T-helper 2 cell treated with Interferon-gamma antibody and Interleukin-4, amounts not matched to agents 5 μg/mL and 100 μg/mL, for 36 hours (primary cell): ENCODE measurements around the gene NTHL1.
A peak's percentile ranks its signal among the peaks of the same experiment; 100 is the strongest.

Experiments
- DNase-seq: peaks from one replicate; pipeline ENCODE4 v3.0.0; 2021; ENCODE audit warnings: low spot score
- H3K27ac Mint-ChIP-seq: one replicate; pipeline ENCODE4 v1.8.0; 2021; ENCODE audit warnings: mild to moderate bottlenecking, mixed read lengths
- H3K27me3 Mint-ChIP-seq: one replicate; pipeline ENCODE4 v1.8.0; 2021; ENCODE audit warnings: low read depth, mixed read lengths
- H3K36me3 Mint-ChIP-seq: one replicate; pipeline ENCODE4 v1.8.0; 2021; ENCODE audit warnings: low read depth, mixed read lengths
- H3K4me1 Mint-ChIP-seq: one replicate; pipeline ENCODE4 v1.8.0; 2021; ENCODE audit warnings: low read depth, mixed read lengths
- H3K4me3 Mint-ChIP-seq: one replicate; pipeline ENCODE4 v1.8.0; 2022; ENCODE audit warnings: mild to moderate bottlenecking, moderate library complexity, mixed read lengths
- H3K9me3 Mint-ChIP-seq: one replicate; pipeline ENCODE4 v1.8.0; 2021; ENCODE audit warnings: mixed read lengths

NTHL1 gene

GRCh38 chr16:2046893-2047329 is 723 bp downstream of the NTHL1 start:
- peak overlapping the region; percentile 95 for H3K4me3 Mint-ChIP-seq
- H3K27ac Mint-ChIP-seq, result peak overlapping the region; percentile 82
- no peak for DNase-seq
- no peaks in the 10 kb centered on the region for H3K36me3 Mint-ChIP-seq
- no peaks in the 10 kb centered on the region for H3K9me3 Mint-ChIP-seq
- peaks cover 10% of the 10 kb centered on the region for H3K4me1 Mint-ChIP-seq
- H3K27me3 Mint-ChIP-seq, result no peaks in the 10 kb centered on the region

- H3K36me3 Mint-ChIP-seq, result no peaks in the 10 kb centered on the region
- no peaks in the 10 kb centered on the region for H3K9me3 Mint-ChIP-seq
Observed at GRCh38 chr16:2045965-2046892, 1.4 kb downstream of the NTHL1 start.

GRCh38 chr16:2044541-2044940 is 3.1 kb downstream of the NTHL1 start:
- no peaks in the 10 kb centered on the region for H3K27me3 Mint-ChIP-seq
- no peak overlapping the region for H3K27ac Mint-ChIP-seq
- peaks cover 10% of the 10 kb centered on the region for H3K4me1 Mint-ChIP-seq

More at GRCh38 chr16:2045965-2046892, 1.4 kb downstream of the NTHL1 start:
- H3K4me3 Mint-ChIP-seq, result peak overlapping the region; percentile 95
- H3K27me3 Mint-ChIP-seq, result no peaks in the 10 kb centered on the region
- peak overlapping the region; percentile 82 for H3K27ac Mint-ChIP-seq
- H3K4me1 Mint-ChIP-seq, result peaks cover 10% of the 10 kb centered on the region
- no peak for DNase-seq

DNA sequence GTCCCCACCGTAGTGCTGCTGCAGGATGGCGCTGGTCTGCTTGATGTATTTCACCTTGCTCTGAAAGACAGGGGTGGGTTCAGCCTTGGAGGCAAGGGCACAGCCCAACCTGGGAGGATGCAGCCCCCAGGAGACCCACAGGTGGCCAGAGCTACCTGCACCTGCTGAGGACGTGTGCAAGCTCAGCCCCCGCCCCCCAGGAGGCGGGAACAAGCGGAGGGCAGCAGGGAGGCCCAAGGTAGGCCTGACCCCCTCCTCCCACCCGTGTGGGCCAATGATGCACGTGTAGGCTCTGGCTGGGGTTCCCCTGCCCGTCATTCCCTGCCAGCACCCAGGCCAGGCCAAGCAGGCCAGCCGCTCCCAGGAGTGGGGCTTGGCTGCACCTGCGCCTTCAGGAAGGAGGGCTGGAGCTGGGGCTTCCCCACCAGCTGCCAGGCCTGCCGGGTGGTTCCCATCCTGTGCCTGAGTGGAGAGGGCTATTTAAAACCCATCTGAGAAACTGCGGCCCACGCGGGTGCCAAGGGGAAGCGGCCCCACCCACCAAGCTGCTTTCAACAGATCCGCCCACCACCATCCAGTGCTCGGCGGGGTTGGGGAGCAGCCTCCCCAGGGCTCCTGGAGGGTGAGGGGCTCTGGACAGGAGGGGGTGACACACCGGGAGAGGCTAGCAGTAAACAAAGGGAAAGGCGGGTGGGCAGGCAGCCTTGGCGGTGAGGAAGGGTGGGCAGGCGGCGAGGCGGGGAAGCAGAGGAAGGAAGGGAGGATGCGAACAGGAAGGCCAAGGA is 3.8 kb downstream of the NTHL1 start:
- Mint-ChIP-seq H3K27ac (no peak overlapping the region), H3K27me3 (no peaks in the 10 kb centered on the region), H3K36me3 (no peaks in the 10 kb centered on the region), H3K9me3 (no peaks in the 10 kb centered on the region), H3K4me3 (no peak overlapping the region), H3K4me1 (peaks cover 10% of the 10 kb centered on the region)
- no peak for DNase-seq

More at GRCh38 chr16:2044541-2044940, 3.1 kb downstream of the NTHL1 start:
- Mint-ChIP-seq H3K36me3 (no peaks in the 10 kb centered on the region), H3K4me3 (no peak overlapping the region), H3K9me3 (no peaks in the 10 kb centered on the region)
- DNase-seq, result no peak

- no peaks in the 10 kb centered on the region for H3K9me3 Mint-ChIP-seq
- H3K36me3 Mint-ChIP-seq, result no peaks in the 10 kb centered on the region
- DNase-seq, result no peak
- H3K4me1 Mint-ChIP-seq, result peaks cover 5% of the 10 kb centered on the region
- H3K27me3 Mint-ChIP-seq, result no peaks in the 10 kb centered on the region
- no peak overlapping the region for H3K4me3 Mint-ChIP-seq
- H3K27ac Mint-ChIP-seq, result no peak overlapping the region
Observed at GRCh38 chr16:2042986-2043666, 4.5 kb downstream of the NTHL1 start.

DNA sequence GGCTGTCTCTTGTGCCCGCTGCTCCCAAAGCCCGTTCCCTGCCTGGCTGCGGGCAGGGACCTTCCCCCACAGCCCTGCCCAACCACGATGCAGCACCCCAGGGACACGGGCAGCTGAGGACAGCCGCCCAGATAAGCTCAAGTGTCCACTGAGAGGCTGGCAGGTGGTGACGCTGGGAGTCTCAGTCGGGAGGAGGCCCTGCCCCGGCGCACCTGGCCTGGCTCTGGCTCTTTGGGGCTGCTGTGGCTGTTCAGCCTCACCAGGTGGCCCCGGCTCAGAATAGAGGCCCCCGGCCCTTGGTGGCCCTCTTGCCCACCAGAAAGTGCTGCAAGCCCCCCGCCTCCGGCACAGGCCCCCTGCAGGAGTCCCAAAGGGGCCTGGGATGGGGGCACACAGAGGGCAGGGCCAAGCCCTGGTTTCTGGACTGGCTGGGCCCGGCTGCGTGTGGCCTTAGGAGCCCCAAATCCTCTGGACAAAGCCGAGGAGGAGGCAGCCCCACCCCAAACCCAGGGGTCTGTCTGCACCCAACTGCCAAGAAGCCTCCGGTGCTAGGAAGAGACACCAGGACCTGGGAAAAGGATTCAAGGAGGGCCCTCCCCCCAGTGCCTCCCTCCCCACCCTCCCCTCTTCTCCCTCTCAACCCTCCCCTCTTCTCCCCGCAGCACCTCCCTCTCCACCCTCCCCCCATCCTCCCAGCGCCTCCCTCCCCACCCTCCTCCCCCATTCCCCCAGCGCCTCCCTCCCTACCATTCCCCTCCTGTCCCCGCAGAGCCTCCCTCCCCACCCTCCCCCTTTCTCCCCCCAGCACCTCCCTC is 5.3 kb downstream of the NTHL1 start:
- no peak for DNase-seq
- Mint-ChIP-seq H3K4me3 (no peak overlapping the region), H3K9me3 (no peaks in the 10 kb centered on the region), H3K27me3 (no peaks in the 10 kb centered on the region), H3K36me3 (no peaks in the 10 kb centered on the region), H3K4me1 (peaks cover 5% of the 10 kb centered on the region), H3K27ac (no peak overlapping the region)

GRCh38 chr16:2040787-2041522 is 6.7 kb downstream of the NTHL1 start:
- Mint-ChIP-seq H3K27ac (no peak overlapping the region), H3K27me3 (no peaks in the 10 kb centered on the region), H3K4me3 (no peak overlapping the region), H3K36me3 (no peaks in the 10 kb centered on the region), H3K4me1 (no peaks in the 10 kb centered on the region), H3K9me3 (no peaks in the 10 kb centered on the region)
- DNase-seq, result no peak

DNA sequence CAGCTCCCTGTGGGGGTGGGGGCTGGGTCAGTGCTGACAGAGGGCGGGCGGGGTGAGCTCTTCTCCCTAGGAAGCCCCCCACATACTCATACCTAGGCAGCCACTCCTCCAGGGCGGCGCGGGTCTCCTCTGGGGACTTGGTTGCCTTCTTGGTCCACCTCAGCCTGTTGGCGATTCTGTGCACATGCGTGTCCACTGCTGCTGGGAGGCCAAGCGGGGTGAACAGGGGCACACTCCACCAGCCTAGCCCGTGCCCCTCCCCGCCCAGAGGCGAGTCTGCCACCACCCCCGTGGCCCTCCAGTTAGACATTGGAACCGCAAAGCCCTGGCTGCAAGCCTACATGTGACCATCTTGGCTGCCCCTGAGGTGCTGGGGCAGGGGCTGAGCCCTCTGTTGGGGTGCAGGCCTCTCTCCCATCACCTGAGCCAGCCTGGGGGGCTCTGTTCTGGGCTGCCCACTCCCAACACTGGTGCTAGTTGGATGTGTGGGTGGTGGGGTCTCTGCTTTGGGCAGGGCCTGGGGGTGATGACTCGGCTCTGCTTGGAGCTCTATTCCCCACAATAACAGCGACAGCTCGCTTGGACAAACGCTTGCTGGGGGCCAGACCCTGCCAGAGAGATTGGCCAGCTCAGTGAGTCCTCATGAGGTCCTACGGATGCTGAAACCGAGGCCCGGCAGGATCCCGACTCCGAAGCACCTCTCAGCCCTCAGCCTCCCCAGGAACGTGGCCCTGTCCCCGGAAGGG is 7.4 kb downstream of the NTHL1 start:
- DNase-seq, result no peak
- Mint-ChIP-seq H3K36me3 (no peaks in the 10 kb centered on the region), H3K4me3 (no peak overlapping the region), H3K27me3 (no peaks in the 10 kb centered on the region), H3K9me3 (no peaks in the 10 kb centered on the region), H3K27ac (no peak overlapping the region), H3K4me1 (no peaks in the 10 kb centered on the region)

GRCh38 chr16:2039274-2040031 is 8.2 kb downstream of the NTHL1 start:
- no peaks in the 10 kb centered on the region for H3K27me3 Mint-ChIP-seq
- no peak overlapping the region for H3K27ac Mint-ChIP-seq
- no peaks in the 10 kb centered on the region for H3K4me1 Mint-ChIP-seq
- H3K36me3 Mint-ChIP-seq, result no peaks in the 10 kb centered on the region
- no peaks in the 10 kb centered on the region for H3K9me3 Mint-ChIP-seq
- H3K4me3 Mint-ChIP-seq, result no peak overlapping the region
- DNase-seq, result no peak

- H3K4me1 Mint-ChIP-seq, result no peaks in the 10 kb centered on the region
- no peak overlapping the region for H3K4me3 Mint-ChIP-seq
- H3K27ac Mint-ChIP-seq, result no peak overlapping the region
- no peak for DNase-seq
- no peaks in the 10 kb centered on the region for H3K36me3 Mint-ChIP-seq
- H3K9me3 Mint-ChIP-seq, result no peaks in the 10 kb centered on the region
- no peaks in the 10 kb centered on the region for H3K27me3 Mint-ChIP-seq
Observed at GRCh38 chr16:2038382-2039231, 9.0 kb downstream of the NTHL1 start.
